ENCODE results near the gene YIPF4. TPM values are rescaled to one million over a fixed set of nuclear protein-coding genes. Genes with fewer than 3 reads are reported as not detected.
"Not testable (repeated sequence)": the region's sequence is repeated elsewhere in the genome, so short reads cannot be mapped to it uniquely, and the experiment has no call there.

YIPF4 gene
- total RNA-seq, 2 donors from 2014 or later, result 13.0 to 18.1 TPM

GRCh38 chr2:32264422-32265105 is 13.1 kb upstream of the YIPF4 start, which contains the start of gene NLRC4:
NLRC4 (minus strand) TSS chr2:32264886; CDS start chr2:32256775, 8,111 bp downstream.
- 80% methylated on average over 7 of the region's 7 CpGs for WGBS
- no peaks in the 10 kb centered on the region for H3K4me1 ChIP-seq (replicated peaks)
- no peaks in the 10 kb centered on the region for H3K27me3 ChIP-seq (replicated peaks; ENCODE audit: insufficient read depth)
- TF ChIP-seq CTCF (IDR thresholded peaks at IDR 0.05), result no peak
- no peak for TF ChIP-seq POLR2AphosphoS5 (IDR thresholded peaks at IDR 0.05)
- TF ChIP-seq POLR2A (IDR thresholded peaks at IDR 0.05), result no peak
- H3K36me3 ChIP-seq, result no peaks in the 10 kb centered on the region
- intact Hi-C loops (cut with DNase I), result no loop called here
- H3K27ac ChIP-seq, result no peak within 1 kb of the TSS
- no peak within 1 kb of the TSS for H3K4me3 ChIP-seq
- H3K9me3 ChIP-seq, result no peaks in the 10 kb centered on the region
- no peak for DNase-seq (ENCODE audit: low spot score)

- WGBS, result 58% methylated on average over 2 of the region's 2 CpGs
- Histone ChIP-seq H3K9me3 (no peaks in the 10 kb centered on the region), H3K27ac (no peak overlapping the region), H3K36me3 (no peaks in the 10 kb centered on the region), H3K4me3 (no peak overlapping the region), H3K4me1 (replicated peaks) (no peaks in the 10 kb centered on the region), H3K27me3 (replicated peaks; ENCODE audit: insufficient read depth) (no peaks in the 10 kb centered on the region)
- TF ChIP-seq POLR2AphosphoS5 (IDR thresholded peaks at IDR 0.05) (no peak), CTCF (IDR thresholded peaks at IDR 0.05) (no peak), POLR2A (IDR thresholded peaks at IDR 0.05) (no peak)
- no peak for DNase-seq (ENCODE audit: low spot score)
- intact Hi-C loops (cut with DNase I), result no loop called here
Measured at GRCh38 chr2:32271063-32271462, 6.6 kb upstream of the YIPF4 start.

- WGBS, result 43% methylated on average over 3 of the region's 3 CpGs
- intact Hi-C loops (cut with DNase I), result no loop called here
- no peaks in the 10 kb centered on the region for H3K9me3 ChIP-seq
- TF ChIP-seq POLR2A (IDR thresholded peaks at IDR 0.05), result no peak
- TF ChIP-seq CTCF (IDR thresholded peaks at IDR 0.05), result no peak
- TF ChIP-seq POLR2AphosphoS5 (IDR thresholded peaks at IDR 0.05), result no peak
- H3K4me3 ChIP-seq, result no peak overlapping the region
- no peaks in the 10 kb centered on the region for H3K4me1 ChIP-seq (replicated peaks)
- H3K27me3 ChIP-seq (replicated peaks; ENCODE audit: insufficient read depth), result no peaks in the 10 kb centered on the region
- no peaks in the 10 kb centered on the region for H3K36me3 ChIP-seq
- no peak for DNase-seq (ENCODE audit: low spot score)
- no peak overlapping the region for H3K27ac ChIP-seq
Measured at GRCh38 chr2:32272279-32272678, 5.4 kb upstream of the YIPF4 start.

GRCh38 chr2:32274289-32274688 is 3.4 kb upstream of the YIPF4 start:
- Histone ChIP-seq H3K4me1 (replicated peaks) (no peaks in the 10 kb centered on the region), H3K36me3 (no peaks in the 10 kb centered on the region), H3K4me3 (no peak overlapping the region), H3K27me3 (replicated peaks; ENCODE audit: insufficient read depth) (no peaks in the 10 kb centered on the region), H3K9me3 (no peaks in the 10 kb centered on the region), H3K27ac (no peak overlapping the region)
- 77% methylated on average over 2 of the region's 2 CpGs for WGBS
- intact Hi-C loops (cut with DNase I), result no loop called here
- TF ChIP-seq CTCF (IDR thresholded peaks at IDR 0.05), result no peak
- no peak for DNase-seq (ENCODE audit: low spot score)

- not testable (repeated sequence) for H3K4me3 ChIP-seq; H3K4me1 ChIP-seq (replicated peaks); DNase-seq (ENCODE audit: low spot score); H3K9me3 ChIP-seq; H3K27ac ChIP-seq; H3K27me3 ChIP-seq (replicated peaks; ENCODE audit: insufficient read depth); H3K36me3 ChIP-seq
- 84% methylated on average over 7 of the region's 7 CpGs for WGBS
- intact Hi-C loops (cut with DNase I), result loop anchor here (5.0 kb wide), 2 partner anchors 108 to 263 kb away; partner anchors contain the start of genes MEMO1 and SLC30A6
Measured at GRCh38 chr2:32275790-32276189, 1.9 kb upstream of the YIPF4 start.
